ENCODE measurements around the gene CAMSAP3.

The CAMSAP3 gene

GRCh38 chr19:7602240-7602934, 6.7 kb downstream of the CAMSAP3 start:
- Histone ChIP-seq H3K27me3 (no peaks in the 10 kb centered on the region), H3K4me3 (ENCODE audit: low read depth, low read length) (no peak overlapping the region), H3K36me3 (no peaks in the 10 kb centered on the region), H3K9me3 (no peaks in the 10 kb centered on the region), H3K4me1 (peaks cover 5% of the 10 kb centered on the region; the same call in 1 of the 2 replicates)
- DNase-seq: no peak
- TF ChIP-seq CTCF (IDR thresholded peaks at IDR 0.05; ENCODE audit: low read depth, low read length): no peak

GRCh38 chr19:7602935-7603497, 7.4 kb downstream of the CAMSAP3 start:
- TF ChIP-seq CTCF (IDR thresholded peaks at IDR 0.05; ENCODE audit: low read depth, low read length): no peak
- H3K9me3 ChIP-seq: no peaks in the 10 kb centered on the region
- H3K4me1 ChIP-seq: peaks cover 5% of the 10 kb centered on the region; the same call in 1 of the 2 replicates
- H3K4me3 ChIP-seq (ENCODE audit: low read depth, low read length): no peak overlapping the region
- DNase-seq: no peak
- H3K27me3 ChIP-seq: no peaks in the 10 kb centered on the region
- H3K36me3 ChIP-seq: no peaks in the 10 kb centered on the region; the same call in 1 of the 2 replicates

- no peaks in the 10 kb centered on the region; the same call in 1 of the 2 replicates for H3K36me3 ChIP-seq
- H3K4me1 ChIP-seq: peaks cover 5% of the 10 kb centered on the region; the same call in 1 of the 2 replicates
- TF ChIP-seq CTCF (IDR thresholded peaks at IDR 0.05; ENCODE audit: low read depth, low read length): no peak
- no peak overlapping the region for H3K4me3 ChIP-seq (ENCODE audit: low read depth, low read length)
- no peaks in the 10 kb centered on the region for H3K9me3 ChIP-seq
- DNase-seq: no peak
- no peaks in the 10 kb centered on the region for H3K27me3 ChIP-seq
Measured at GRCh38 chr19:7603919-7604318, 8.3 kb downstream of the CAMSAP3 start.

- no peak for TF ChIP-seq CTCF (IDR thresholded peaks at IDR 0.05; ENCODE audit: low read depth, low read length)
- Histone ChIP-seq H3K36me3 (no peaks in the 10 kb centered on the region; the same call in 1 of the 2 replicates), H3K4me3 (ENCODE audit: low read depth, low read length) (no peak overlapping the region), H3K9me3 (no peaks in the 10 kb centered on the region), H3K4me1 (peaks cover 5% of the 10 kb centered on the region; the same call in 1 of the 2 replicates), H3K27me3 (no peaks in the 10 kb centered on the region)
- DNase-seq: peak; percentile 93
Measured at GRCh38 chr19:7605490-7606222, 10.0 kb downstream of the CAMSAP3 start.

- H3K4me1 ChIP-seq: peaks cover 5% of the 10 kb centered on the region; the same call in 1 of the 2 replicates
- no peaks in the 10 kb centered on the region for H3K9me3 ChIP-seq
- DNase-seq: no peak
- no peaks in the 10 kb centered on the region; the same call in 1 of the 2 replicates for H3K36me3 ChIP-seq
- no peaks in the 10 kb centered on the region for H3K27me3 ChIP-seq
- TF ChIP-seq CTCF (IDR thresholded peaks at IDR 0.05; ENCODE audit: low read depth, low read length): no peak
- no peak overlapping the region for H3K4me3 ChIP-seq (ENCODE audit: low read depth, low read length)
Measured at GRCh38 chr19:7606289-7606688, 10.6 kb downstream of the CAMSAP3 start.
